ENCODE measurements around the gene ADIPOR1. TPM values are rescaled to one million over a fixed set of nuclear protein-coding genes. Genes with fewer than 3 reads are reported as not detected.
"Not testable (repeated sequence)": the region's sequence is repeated elsewhere in the genome, so short reads cannot be mapped to it uniquely, and the experiment has no call there.

ADIPOR1 gene
- polyA plus RNA-seq, 1 donor: 73.8 TPM

DNA sequence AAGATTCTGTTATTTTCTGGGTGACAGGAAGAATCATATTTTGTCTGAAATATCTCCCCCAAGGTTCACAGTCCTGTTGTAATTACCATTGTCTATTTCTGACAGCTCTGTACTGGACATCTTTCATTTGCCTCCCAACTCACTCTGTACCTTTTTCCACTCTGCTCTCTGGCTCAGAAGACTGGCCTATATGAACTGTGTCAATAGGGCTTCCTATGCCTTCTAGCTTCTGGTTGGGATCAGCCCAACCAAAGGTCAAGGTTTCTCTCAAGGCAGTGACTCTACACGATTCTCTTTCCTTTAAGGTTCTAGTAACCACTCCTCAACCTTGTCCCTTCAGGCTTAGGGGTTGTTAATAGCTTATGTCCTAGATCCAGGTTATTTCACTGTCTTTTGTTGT, 48.6 kb downstream of the ADIPOR1 start:
- H3K9me3 ChIP-seq (ENCODE audit: control insufficient read depth, low read depth, low read length): no peaks in the 10 kb centered on the region
- WGBS (ENCODE audit: insufficient coverage, low lambda C conversion rate): 86% methylated on average over 1 of the region's 1 CpG
- H3K36me3 ChIP-seq (ENCODE audit: control insufficient read depth, insufficient read depth, low read length): peaks cover 64% of the 10 kb centered on the region
- no peak overlapping the region for H3K4me3 ChIP-seq (ENCODE audit: low read length)
- H3K27ac ChIP-seq (ENCODE audit: low read length): no peak overlapping the region
- no peak for DNase-seq
- no peaks in the 10 kb centered on the region for H3K27me3 ChIP-seq (ENCODE audit: control insufficient read depth, insufficient read depth, low read length)
- H3K4me1 ChIP-seq (ENCODE audit: control insufficient read depth, insufficient read depth, low read length): no peaks in the 10 kb centered on the region

- no peaks in the 10 kb centered on the region for H3K9me3 ChIP-seq (ENCODE audit: control insufficient read depth, low read depth, low read length)
- no peak for DNase-seq
- no peaks in the 10 kb centered on the region for H3K27me3 ChIP-seq (ENCODE audit: control insufficient read depth, insufficient read depth, low read length)
- H3K4me1 ChIP-seq (ENCODE audit: control insufficient read depth, insufficient read depth, low read length): no peaks in the 10 kb centered on the region
- no peak overlapping the region for H3K4me3 ChIP-seq (ENCODE audit: low read length)
- peaks cover 64% of the 10 kb centered on the region for H3K36me3 ChIP-seq (ENCODE audit: control insufficient read depth, insufficient read depth, low read length)
- no peak overlapping the region for H3K27ac ChIP-seq (ENCODE audit: low read length)
- WGBS (ENCODE audit: insufficient coverage, low lambda C conversion rate): 100% methylated on average over 2 of the region's 6 CpGs
Measured at GRCh38 chr1:202908998-202909397, 49.1 kb downstream of the ADIPOR1 start.

- Histone ChIP-seq H3K27ac (ENCODE audit: low read length) (no peak overlapping the region), H3K4me1 (ENCODE audit: control insufficient read depth, insufficient read depth, low read length) (no peaks in the 10 kb centered on the region), H3K27me3 (ENCODE audit: control insufficient read depth, insufficient read depth, low read length) (no peaks in the 10 kb centered on the region), H3K36me3 (ENCODE audit: control insufficient read depth, insufficient read depth, low read length) (peaks cover 46% of the 10 kb centered on the region), H3K4me3 (ENCODE audit: low read length) (no peak overlapping the region), H3K9me3 (ENCODE audit: control insufficient read depth, low read depth, low read length) (no peaks in the 10 kb centered on the region)
- WGBS (ENCODE audit: insufficient coverage, low lambda C conversion rate): 71% methylated on average over 1 of the region's 4 CpGs
- no peak for DNase-seq
Measured at GRCh38 chr1:202905331-202905730, 52.8 kb downstream of the ADIPOR1 start.

GRCh38 chr1:202903808-202904207, 54.3 kb downstream of the ADIPOR1 start:
- not testable (repeated sequence) for H3K27ac ChIP-seq (ENCODE audit: low read length); DNase-seq; H3K27me3 ChIP-seq (ENCODE audit: control insufficient read depth, insufficient read depth, low read length); H3K4me1 ChIP-seq (ENCODE audit: control insufficient read depth, insufficient read depth, low read length); H3K4me3 ChIP-seq (ENCODE audit: low read length); H3K9me3 ChIP-seq (ENCODE audit: control insufficient read depth, low read depth, low read length)
- peaks cover 44% of the 10 kb centered on the region for H3K36me3 ChIP-seq (ENCODE audit: control insufficient read depth, insufficient read depth, low read length)
- WGBS (ENCODE audit: insufficient coverage, low lambda C conversion rate): no CpG with 5 or more reads among the region's 5 CpGs

DNA sequence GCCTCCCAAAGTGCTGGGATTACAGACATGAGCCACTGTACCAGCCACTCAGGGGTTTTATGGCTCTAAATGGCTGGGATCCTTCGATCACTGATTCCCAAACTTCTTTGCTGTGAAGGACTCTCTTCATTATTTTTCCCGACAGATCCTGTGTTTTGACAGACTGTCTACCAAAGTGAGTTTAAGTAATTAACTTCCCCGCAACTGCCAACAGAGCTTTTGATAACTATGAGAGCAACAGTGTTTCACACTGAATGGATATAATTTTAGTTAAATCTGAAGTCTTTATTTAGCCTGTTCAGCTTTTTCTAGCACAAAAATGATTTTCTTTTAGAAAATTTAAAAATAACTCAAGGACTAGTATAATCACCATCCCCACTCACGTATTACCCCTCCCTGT, 56.6 kb downstream of the ADIPOR1 start:
- Histone ChIP-seq H3K27ac (ENCODE audit: low read length) (no peak overlapping the region), H3K4me1 (ENCODE audit: control insufficient read depth, insufficient read depth, low read length) (no peaks in the 10 kb centered on the region), H3K27me3 (ENCODE audit: control insufficient read depth, insufficient read depth, low read length) (no peaks in the 10 kb centered on the region), H3K4me3 (ENCODE audit: low read length) (no peak overlapping the region), H3K36me3 (ENCODE audit: control insufficient read depth, insufficient read depth, low read length) (peaks cover 49% of the 10 kb centered on the region), H3K9me3 (ENCODE audit: control insufficient read depth, low read depth, low read length) (no peaks in the 10 kb centered on the region)
- 100% methylated on average over 2 of the region's 4 CpGs for WGBS (ENCODE audit: insufficient coverage, low lambda C conversion rate)
- no peak for DNase-seq

- Histone ChIP-seq H3K4me1 (ENCODE audit: control insufficient read depth, insufficient read depth, low read length) (no peaks in the 10 kb centered on the region), H3K27ac (ENCODE audit: low read length) (no peak overlapping the region), H3K9me3 (ENCODE audit: control insufficient read depth, low read depth, low read length) (no peaks in the 10 kb centered on the region), H3K27me3 (ENCODE audit: control insufficient read depth, insufficient read depth, low read length) (no peaks in the 10 kb centered on the region), H3K4me3 (ENCODE audit: low read length) (no peak overlapping the region), H3K36me3 (ENCODE audit: control insufficient read depth, insufficient read depth, low read length) (peaks cover 50% of the 10 kb centered on the region)
- WGBS (ENCODE audit: insufficient coverage, low lambda C conversion rate): no CpG with 5 or more reads among the region's 7 CpGs
- no peak for DNase-seq
Measured at GRCh38 chr1:202892501-202892900, 65.6 kb downstream of the ADIPOR1 start.

Other genes starting within 250 kb of the ADIPOR1 start
- gene SYT2, start 247.9 kb downstream of the ADIPOR1 start, polyA plus RNA-seq: 1.4 TPM
- 39.7 TPM for gene KDM5B, start 149.9 kb downstream of the ADIPOR1 start, polyA plus RNA-seq
- gene PCAT6, start 147.4 kb downstream of the ADIPOR1 start, polyA plus RNA-seq: 2.1 TPM
- 11.1 TPM for gene RABIF, start 69.2 kb downstream of the ADIPOR1 start, polyA plus RNA-seq
- gene KLHL12, start 31.1 kb downstream of the ADIPOR1 start, polyA plus RNA-seq: 25.9 TPM
- gene CYB5R1, start 8.9 kb upstream of the ADIPOR1 start, polyA plus RNA-seq: 32.1 TPM
- gene TMEM183A, start 49.1 kb upstream of the ADIPOR1 start, polyA plus RNA-seq: 58.8 TPM
- 4.1 TPM for gene PPFIA4, start 68.2 kb upstream of the ADIPOR1 start, polyA plus RNA-seq
- gene MYOG, start 127.7 kb upstream of the ADIPOR1 start, polyA plus RNA-seq: 0.66 TPM
- gene ADORA1, start 169.4 kb upstream of the ADIPOR1 start, polyA plus RNA-seq: 0.55 TPM
- gene MYBPH, start 217.5 kb upstream of the ADIPOR1 start, polyA plus RNA-seq: 0.45 TPM
- 0.22 TPM for gene CHI3L1, start 228.4 kb upstream of the ADIPOR1 start, polyA plus RNA-seq